GM12865 (cell line): ENCODE results near the gene RFTN1.

Experiments used
- DNase-seq: peaks from one replicate; pipeline ENCODE4 v3.0.0; 2010; ENCODE audit warnings: low read depth
- H3K4me3 ChIP-seq: 2 replicates; pipeline ENCODE4 v1.5.1; 2011; ENCODE audit warnings: mild to moderate bottlenecking, low read depth, low read length, control low read depth
- CTCF ChIP-seq: IDR thresholded peaks from 2 replicates; pipeline ENCODE4 v1.5.1; 2011; ENCODE audit warnings: low read length, control low read depth, low read depth, inconsistent platforms; ENCODE audit not compliant: insufficient read depth; ENCODE audit errors: missing control alignments

Gene RFTN1

DNA sequence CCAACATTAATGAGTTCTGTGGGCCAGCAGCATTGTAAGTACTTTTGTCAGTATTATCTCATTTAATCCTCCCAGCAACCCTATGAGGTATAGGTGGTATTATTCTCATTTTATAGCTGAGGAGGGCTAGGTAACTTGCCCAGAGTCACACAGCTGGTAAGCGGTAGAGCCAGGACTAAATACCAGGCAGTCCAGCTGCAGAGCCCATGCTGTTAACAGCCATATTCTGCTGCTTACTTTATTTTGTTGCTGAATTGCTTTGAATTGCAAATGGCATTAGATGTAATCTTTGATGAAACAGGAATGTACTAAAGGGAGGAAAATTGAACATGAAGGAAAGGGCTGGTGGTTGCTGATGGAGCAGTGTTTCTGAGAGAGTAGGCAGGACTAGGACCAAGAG lies 228.9 kb downstream of the RFTN1 start:
- no peak for TF ChIP-seq CTCF
- no peak for DNase-seq
- H3K4me3 ChIP-seq, result no peak overlapping the region

DNA sequence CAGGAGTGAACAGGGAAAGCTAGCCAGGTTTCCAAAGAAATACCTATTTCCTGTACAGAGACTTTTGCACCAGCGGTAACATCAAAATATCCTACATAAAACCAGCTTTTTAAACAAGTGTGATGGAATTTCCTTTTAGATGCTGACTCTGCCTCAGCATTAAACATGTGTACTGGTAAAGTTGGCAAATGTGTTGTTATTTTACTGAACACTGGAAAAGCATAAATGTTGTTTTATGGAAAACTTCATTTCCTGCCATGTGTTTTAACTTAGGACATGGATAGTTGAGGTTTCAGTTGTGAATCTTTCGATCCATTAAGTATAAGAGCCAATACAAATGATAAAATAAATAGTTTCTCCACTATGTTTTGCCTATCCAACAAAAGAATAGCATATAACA lies 232.8 kb downstream of the RFTN1 start:
- no peak for TF ChIP-seq CTCF
- no peak overlapping the region for H3K4me3 ChIP-seq
- no peak for DNase-seq

DNA sequence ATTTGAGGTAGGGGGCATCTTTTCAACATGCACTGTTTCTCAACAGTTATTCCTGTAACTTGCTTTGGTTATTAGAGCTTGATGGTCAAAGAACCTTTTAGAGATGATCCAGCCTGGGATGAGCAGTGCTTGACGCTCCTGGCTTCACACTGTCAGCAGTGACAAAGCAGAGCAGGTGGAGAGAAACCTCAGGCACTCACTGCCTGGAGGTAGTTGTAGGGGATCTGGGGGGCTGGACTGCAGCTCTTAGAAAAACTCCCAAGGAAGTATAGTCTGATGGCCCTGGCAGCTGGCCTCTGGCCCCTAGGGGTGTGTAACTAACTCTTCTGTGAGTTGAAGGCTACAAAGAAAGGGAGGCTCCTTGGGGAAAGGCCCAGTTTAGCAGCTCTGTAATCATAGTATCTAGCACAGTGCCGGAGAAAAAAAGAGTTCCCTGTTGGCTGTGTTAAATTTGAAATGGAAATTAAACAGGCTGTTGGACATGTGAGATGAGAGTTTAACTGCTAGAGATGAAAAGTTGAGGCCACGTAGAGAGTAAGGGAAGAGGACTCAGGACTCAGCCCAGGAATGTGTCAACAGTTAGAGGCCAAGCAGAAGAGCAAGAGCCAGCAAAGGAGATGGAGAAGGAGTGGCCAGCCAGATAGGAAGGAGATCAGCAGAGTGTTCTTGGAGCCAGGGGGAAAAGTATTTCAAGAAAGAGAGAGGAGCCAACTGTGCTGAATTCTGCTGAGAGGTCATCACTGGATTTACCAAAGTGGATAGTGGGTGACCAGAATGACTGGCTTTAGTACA lies 234.3 kb downstream of the RFTN1 start:
- no peak for TF ChIP-seq CTCF
- DNase-seq, result no peak
- no peak overlapping the region for H3K4me3 ChIP-seq

DNA sequence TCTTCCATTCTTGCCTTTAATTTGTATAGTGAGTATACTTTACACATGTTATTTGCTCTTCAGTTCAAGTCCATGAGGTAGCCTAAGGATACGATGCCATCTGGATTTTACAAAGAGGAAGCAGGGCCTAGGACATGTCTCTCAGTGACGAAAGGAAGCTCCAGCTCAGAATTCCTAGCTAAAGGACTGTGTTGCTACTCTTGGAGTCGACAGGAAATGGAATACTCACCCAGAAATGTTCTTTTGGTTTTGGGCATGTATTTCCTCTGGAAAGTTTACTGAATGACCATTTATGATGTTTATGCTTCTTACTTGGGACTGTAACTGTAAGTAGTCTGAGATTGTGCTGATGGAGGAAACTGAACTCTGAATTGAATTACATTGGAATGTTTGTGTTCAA lies 236.0 kb downstream of the RFTN1 start:
- no peak for TF ChIP-seq CTCF
- DNase-seq, result no peak
- H3K4me3 ChIP-seq, result no peak overlapping the region

DNA sequence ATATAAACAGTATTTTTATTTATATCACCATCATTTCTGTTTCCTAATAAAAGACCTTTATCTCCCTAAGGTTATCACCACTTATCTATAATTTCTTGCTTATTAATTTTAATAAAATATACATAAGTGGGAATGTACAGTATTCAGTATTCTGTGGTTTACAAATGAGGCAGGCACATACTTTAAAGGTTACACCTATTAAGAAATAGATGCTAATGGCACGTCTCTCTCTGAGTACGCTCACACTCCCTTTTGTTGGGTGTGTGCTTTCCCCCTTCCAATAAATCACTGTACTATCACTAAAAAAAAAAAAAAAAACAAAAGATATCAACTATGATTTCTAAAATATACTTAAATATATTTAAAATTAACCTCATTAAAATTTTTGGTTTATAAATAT lies 239.6 kb downstream of the RFTN1 start:
- no peak for DNase-seq
- no peak for TF ChIP-seq CTCF
- no peak overlapping the region for H3K4me3 ChIP-seq

DNA sequence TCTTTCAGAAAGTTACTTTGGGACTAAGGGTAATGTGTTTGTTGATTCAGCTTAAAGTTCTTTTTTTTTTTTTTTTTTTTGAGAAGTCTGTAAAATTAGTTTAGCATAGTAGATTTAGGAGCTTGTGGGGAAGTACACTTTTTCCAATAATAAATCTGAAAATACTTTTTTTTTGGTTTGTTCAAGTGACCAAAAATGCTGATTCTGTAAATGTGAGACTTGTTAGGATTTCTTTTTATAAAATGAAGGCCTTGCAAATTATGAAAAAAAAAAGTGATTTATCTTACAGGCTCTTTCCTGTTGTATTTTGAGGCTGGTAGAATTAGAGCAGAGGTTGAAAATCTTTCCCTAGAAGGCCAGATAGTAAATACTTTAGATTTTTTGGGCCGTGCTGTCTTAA lies 240.9 kb downstream of the RFTN1 start:
- TF ChIP-seq CTCF, result no peak

DNA sequence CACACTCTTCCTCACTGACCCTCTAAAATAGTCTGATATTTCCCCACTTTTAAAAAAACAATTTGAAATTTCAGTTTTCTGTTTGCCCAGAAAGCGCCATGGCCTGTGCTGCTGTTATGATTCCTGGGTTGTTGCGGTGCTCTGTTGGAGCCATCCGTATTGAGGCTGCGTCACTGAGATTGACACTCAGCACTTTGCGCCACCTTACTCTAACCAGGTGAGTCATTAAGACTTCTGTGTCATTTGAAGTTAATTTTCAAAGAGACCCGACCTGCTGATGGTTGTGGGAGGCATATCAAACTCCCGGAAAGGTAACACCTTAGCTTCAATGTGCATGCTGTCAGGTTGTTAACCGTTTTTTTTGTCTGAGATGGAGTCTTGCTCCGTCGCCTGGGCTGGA lies 242.6 kb downstream of the RFTN1 start:
- no peak overlapping the region for H3K4me3 ChIP-seq
- no peak for DNase-seq
- no peak for TF ChIP-seq CTCF

More for the DNA sequence above, 240.9 kb downstream of the RFTN1 start:
- no peak for DNase-seq
- no peak overlapping the region for H3K4me3 ChIP-seq
